Neural cell (in vitro differentiated cells): ENCODE data around the gene SOBP. TPM values are rescaled to one million over a fixed set of nuclear protein-coding genes. Genes with fewer than 3 reads are reported as not detected.

ENCODE experiments used
- H2AFZ ChIP-seq: fragments of 200-600, 300-800 bp; sonication (generic), shearing (Covaris generic); 2 replicates; pipeline ENCODE4 v1.6.0; 2014; ENCODE audit warnings: low read depth, mild to moderate bottlenecking, antibody characterized with exemption, low read length, moderate library complexity
- H3F3A ChIP-seq: fragments of 200-600 bp; shearing (Covaris generic); 2 replicates; pipeline ENCODE4 v1.6.1; 2016; ENCODE audit warnings: mild to moderate bottlenecking, moderate library complexity, mixed read lengths, antibody characterized with exemption, low read length; ENCODE audit not compliant: insufficient read depth, poor library complexity, severe bottlenecking
- H3K27ac ChIP-seq: fragments of 200-600, 300-800 bp; sonication (generic), shearing (Covaris generic); 2 replicates; pipeline ENCODE4 v1.5.1; 2014; ENCODE audit warnings: mild to moderate bottlenecking, low read length, moderate library complexity
- H3K27me3 ChIP-seq: fragments of 300-800, 200-600 bp; sonication (generic), shearing (Covaris generic); 2 replicates; pipeline ENCODE4 v1.6.0; 2014; ENCODE audit warnings: mild to moderate bottlenecking, low read depth, low read length, moderate library complexity; ENCODE audit not compliant: insufficient read depth
- H3K36me3 ChIP-seq: fragments of 300-800, 200-600 bp; sonication (generic), shearing (Covaris generic); 2 replicates; pipeline ENCODE4 v1.5.1; 2014; ENCODE audit warnings: mild to moderate bottlenecking, antibody characterized with exemption, low read length, moderate library complexity; ENCODE audit not compliant: insufficient read depth
- H3K4me2 ChIP-seq: fragments of 300-800, 200-600 bp; sonication (generic), shearing (Covaris generic); 2 replicates; pipeline ENCODE4 v1.6.0; 2014; ENCODE audit warnings: mild to moderate bottlenecking, low read length
- H3K4me3 ChIP-seq: fragments of 300-800, 200-600 bp; sonication (generic), shearing (Covaris generic); 2 replicates; pipeline ENCODE4 v1.5.1; 2014; ENCODE audit warnings: mild to moderate bottlenecking, low read length, moderate library complexity
- H3K79me2 ChIP-seq: fragments of 200-600 bp; shearing (Covaris generic); replicated peaks from 2 replicates; pipeline ENCODE4 v1.6.0; 2014; ENCODE audit warnings: mild to moderate bottlenecking, low read length, moderate library complexity; ENCODE audit not compliant: insufficient read depth
- H3K9ac ChIP-seq: fragments of 300-800, 200-600 bp; sonication (generic), shearing (Covaris generic); 2 replicates; pipeline ENCODE4 v1.6.1; 2016; ENCODE audit warnings: mild to moderate bottlenecking, low read length, mixed read lengths
- H3K9me2 ChIP-seq: fragments of 200-600 bp; shearing (Covaris generic); 2 replicates; pipeline ENCODE4 v1.6.1; 2016; ENCODE audit warnings: mild to moderate bottlenecking, low read length, mixed read lengths; ENCODE audit not compliant: insufficient read depth
- H3K9me3 ChIP-seq: fragments of 200-600, 300-800 bp; sonication (generic), shearing (Covaris generic); 2 replicates; pipeline ENCODE4 v1.6.1; 2016; ENCODE audit warnings: mild to moderate bottlenecking, mixed run types, low read length, moderate library complexity, mixed read lengths
- H4K20me1 ChIP-seq: fragments of 200-600 bp; shearing (Covaris generic); 2 replicates; pipeline ENCODE4 v1.6.1; 2016; ENCODE audit warnings: mild to moderate bottlenecking, mixed run types; ENCODE audit not compliant: insufficient read depth
- CTCF ChIP-seq: fragments of 450-650 bp; IDR thresholded peaks from 2 replicates; pipeline ENCODE4 v1.5.1; 2014; ENCODE audit warnings: antibody characterized with exemption, mild to moderate bottlenecking, moderate library complexity; ENCODE audit not compliant: poor library complexity, severe bottlenecking
- EP300 ChIP-seq: fragments of 450-650 bp; conservative IDR thresholded peaks from 2 replicates; pipeline ENCODE4 v1.6.1; 2014; ENCODE audit warnings: antibody characterized with exemption, mild to moderate bottlenecking, moderate library complexity; ENCODE audit not compliant: poor library complexity, severe bottlenecking
- EZH2 ChIP-seq: fragments of 200-600, 300-800 bp; shearing (Covaris generic), sonication (generic); IDR thresholded peaks from 2 replicates; pipeline ENCODE4 v1.6.1; 2014; ENCODE audit warnings: antibody characterized with exemption, low read length, borderline replicate concordance, mild to moderate bottlenecking; ENCODE audit not compliant: insufficient read depth, poor library complexity, severe bottlenecking
- MXI1 ChIP-seq: fragments of 450-650 bp; conservative IDR thresholded peaks from 2 replicates; pipeline ENCODE4 v1.6.1; 2014; ENCODE audit warnings: antibody characterized with exemption, mild to moderate bottlenecking; ENCODE audit not compliant: poor library complexity, severe bottlenecking
- POLR2AphosphoS5 ChIP-seq: IDR thresholded peaks from 2 replicates; pipeline ENCODE4 v1.6.1; 2012
- RAD21 ChIP-seq: fragments of 450-650 bp; conservative IDR thresholded peaks from 2 replicates; pipeline ENCODE4 v1.6.1; 2014; ENCODE audit warnings: antibody characterized with exemption, mild to moderate bottlenecking, moderate library complexity
- REST ChIP-seq: IDR thresholded peaks from 2 replicates; pipeline ENCODE4 v1.6.1; 2012; ENCODE audit warnings: borderline replicate concordance
- SMC3 ChIP-seq: fragments of 450-650 bp; conservative IDR thresholded peaks from 2 replicates; pipeline ENCODE4 v1.6.1; 2014; ENCODE audit warnings: antibody characterized with exemption, mild to moderate bottlenecking, moderate library complexity; ENCODE audit not compliant: poor library complexity
- TAF1 ChIP-seq: IDR thresholded peaks from 2 replicates; pipeline ENCODE4 v1.6.1; 2012; ENCODE audit warnings: low read depth
- polyA plus RNA-seq: library from polyadenylated mRNA; depleted of rRNA; stranded (reverse); fragments of >200 nt; gene quantifications from 2 replicates; pipeline ENCODE4 v1.2.3, GENCODE V29; 2014

The SOBP gene
- polyA plus RNA-seq, 1 donor from 2014 or later: 16.4 TPM

GRCh38 chr6:107547451-107547840, 57.5 kb downstream of the SOBP start:
- Histone ChIP-seq H3K4me3 (no peak overlapping the region), H3K27ac (no peak overlapping the region), H3K27me3 (no peaks in the 10 kb centered on the region), H3K4me2 (no peak overlapping the region), H4K20me1 (no peaks in the 10 kb centered on the region), H3K9me3 (no peaks in the 10 kb centered on the region), H3F3A (no peaks in the 10 kb centered on the region), H3K9me2 (no peaks in the 10 kb centered on the region), H3K9ac (no peak overlapping the region), H2AFZ (no peak overlapping the region), H3K36me3 (peaks cover 3% of the 10 kb centered on the region), H3K79me2 (peaks cover 3% of the 10 kb centered on the region)
- no peak for TF ChIP-seq MXI1
- no peak for TF ChIP-seq RAD21
- TF ChIP-seq SMC3: no peak
- no peak for TF ChIP-seq EP300
- no peak for TF ChIP-seq POLR2AphosphoS5
- no peak for TF ChIP-seq TAF1
- TF ChIP-seq EZH2: no peak
- TF ChIP-seq REST: no peak
- TF ChIP-seq CTCF: no peak

GRCh38 chr6:107550241-107550840, 60.4 kb downstream of the SOBP start:
- Histone ChIP-seq H3K4me2 (no peak overlapping the region), H3K9me2 (no peaks in the 10 kb centered on the region), H3K79me2 (peaks cover 3% of the 10 kb centered on the region), H3K27me3 (no peaks in the 10 kb centered on the region), H4K20me1 (no peaks in the 10 kb centered on the region), H3K27ac (no peak overlapping the region), H3K36me3 (peaks cover 3% of the 10 kb centered on the region), H3K9ac (no peak overlapping the region), H2AFZ (no peak overlapping the region), H3F3A (peaks cover 6% of the 10 kb centered on the region), H3K9me3 (no peaks in the 10 kb centered on the region), H3K4me3 (no peak overlapping the region)
- TF ChIP-seq CTCF (no peak), POLR2AphosphoS5 (no peak), EP300 (no peak), SMC3 (no peak)
